Stimulated activated CD8-positive, alpha-beta memory T cell treated with anti-CD3 and anti-CD28 coated beads, Interleukin-15, amount 100 ng/mL, for 1 hour (primary cell): ENCODE measurements around the gene CADPS.
"Not testable (repeated sequence)": the region's sequence is repeated elsewhere in the genome, so short reads cannot be mapped to it uniquely, and the experiment has no call there.

Source experiments
- DNase-seq: peaks from one replicate; pipeline ENCODE4 v3.0.0-alpha.2; 2020; ENCODE audit warnings: low read depth

CADPS gene

DNA sequence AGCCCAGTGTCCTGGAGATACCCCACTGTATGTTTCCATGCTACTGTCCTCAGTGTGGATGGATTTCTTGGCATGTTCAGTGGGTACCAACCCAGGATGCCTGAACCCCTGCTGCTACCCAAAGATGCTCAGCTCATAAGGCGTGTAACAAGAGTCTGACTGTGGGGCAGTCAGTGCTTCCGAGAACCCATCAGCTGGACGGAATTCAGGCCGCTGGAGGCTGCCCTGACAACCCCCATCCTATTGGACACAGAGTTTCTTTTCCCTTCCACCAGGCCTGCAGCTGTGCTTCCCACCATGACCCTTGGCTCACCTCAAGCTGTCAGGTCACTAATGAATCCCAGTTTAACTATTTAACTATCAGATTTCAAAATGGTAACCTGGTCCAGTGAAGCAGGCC is 277.7 kb downstream of the CADPS start:
- no peak for DNase-seq

DNA sequence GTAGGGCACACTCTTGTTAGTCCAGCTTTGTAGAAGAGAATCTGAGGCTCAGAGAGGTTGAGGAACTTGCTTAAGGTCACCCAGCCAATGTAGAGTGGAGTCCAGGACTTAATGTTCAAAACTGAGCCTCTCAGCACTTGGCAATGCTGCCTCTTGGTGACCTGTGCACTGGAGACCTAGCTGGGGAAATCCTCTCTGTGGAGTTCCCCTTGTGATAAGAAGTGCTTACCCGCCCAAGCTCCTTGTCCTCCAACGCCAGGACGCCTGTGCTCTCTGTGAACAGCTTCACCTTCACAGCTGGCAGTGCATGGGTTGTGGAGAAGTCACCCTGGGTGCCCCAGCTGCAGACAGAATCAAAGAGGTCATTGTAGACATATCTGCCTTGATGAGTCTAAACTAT is 282.8 kb downstream of the CADPS start:
- no peak for DNase-seq

DNA sequence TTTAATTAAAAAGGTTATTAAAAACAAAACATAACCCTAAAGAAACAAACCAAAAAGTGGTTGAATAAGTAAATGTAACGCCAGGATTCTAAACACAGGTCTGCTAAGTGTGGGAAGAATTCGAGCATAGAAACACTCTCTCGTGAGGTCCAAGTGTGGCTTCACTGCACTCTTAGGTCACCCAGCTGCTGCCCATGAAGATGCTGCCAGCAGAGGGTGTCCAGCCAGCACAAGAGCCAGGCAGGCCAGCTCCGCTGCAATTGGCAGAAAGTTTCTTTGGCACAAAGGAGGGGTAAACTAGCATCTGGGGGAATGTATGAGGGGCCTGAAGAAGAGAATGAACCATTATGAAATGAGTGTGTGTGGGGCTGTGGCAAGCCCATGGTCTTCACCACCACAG is 286.1 kb downstream of the CADPS start:
- no peak for DNase-seq

- DNase-seq, result no peak
Observed at GRCh38 chr3:62587579-62588031, 287.6 kb downstream of the CADPS start.

GRCh38 chr3:62587169-62587568 is 288.0 kb downstream of the CADPS start:
- no peak for DNase-seq

DNA sequence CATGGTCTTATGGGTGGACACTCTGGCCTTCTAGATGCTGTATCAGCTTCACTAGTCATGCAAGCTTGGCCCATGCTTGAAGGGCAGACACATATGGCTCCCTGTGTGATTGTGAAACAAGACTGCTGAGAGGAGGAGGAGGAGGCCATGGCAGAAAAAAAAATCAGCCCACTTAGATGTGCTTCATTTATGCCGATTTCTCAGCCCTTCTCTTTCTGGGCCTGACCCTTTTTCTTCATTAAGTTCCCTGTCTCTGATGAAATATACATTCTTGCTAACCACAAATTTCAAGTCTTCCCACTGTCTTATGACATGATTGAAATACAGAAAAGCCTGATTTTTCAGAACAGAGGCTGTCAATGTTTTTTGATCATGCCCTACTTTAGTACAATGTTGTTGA is 288.9 kb downstream of the CADPS start:
- no peak for DNase-seq

GRCh38 chr3:62585861-62586260 is 289.4 kb downstream of the CADPS start:
- no peak for DNase-seq

DNA sequence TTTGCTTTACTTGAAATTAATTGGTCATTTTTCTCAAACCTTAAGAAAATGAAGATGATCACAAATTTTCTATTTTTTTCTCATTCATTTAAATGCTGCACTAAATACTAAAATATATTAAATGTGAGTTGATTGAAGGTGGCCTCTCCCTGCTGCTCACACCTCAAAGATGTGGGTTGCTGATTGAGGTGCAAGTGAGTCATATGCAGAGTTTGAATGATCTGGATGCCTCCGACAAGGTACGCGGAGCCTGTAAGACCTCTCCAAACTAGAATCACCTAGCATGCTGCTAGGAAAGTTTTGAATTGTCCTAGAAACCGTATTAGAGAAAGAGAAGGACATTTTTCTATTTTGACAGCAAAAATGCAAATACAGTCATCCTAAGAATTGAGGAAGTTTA is 290.6 kb downstream of the CADPS start:
- no peak for DNase-seq

- no peak for DNase-seq
Observed at GRCh38 chr3:62582495-62583172, 292.6 kb downstream of the CADPS start.

DNA sequence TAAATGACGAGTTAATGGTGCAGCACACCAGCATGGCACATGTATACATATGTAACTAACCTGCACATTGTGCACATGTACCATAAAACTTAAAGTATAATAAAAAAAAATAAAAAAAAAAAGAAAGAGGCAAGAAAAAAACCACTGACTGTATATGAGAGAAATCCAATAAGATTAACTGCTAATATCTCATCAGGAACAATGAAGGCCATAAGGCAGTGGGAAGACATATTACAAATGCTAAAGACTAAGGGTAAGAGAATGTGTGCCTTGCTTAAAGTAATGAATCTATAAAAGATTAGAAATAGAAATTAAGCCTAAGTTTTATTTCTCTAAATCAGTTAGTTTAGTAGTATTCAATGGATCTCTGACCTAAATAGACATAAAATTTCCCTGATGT is 294.7 kb downstream of the CADPS start:
- not testable (repeated sequence) for DNase-seq

DNA sequence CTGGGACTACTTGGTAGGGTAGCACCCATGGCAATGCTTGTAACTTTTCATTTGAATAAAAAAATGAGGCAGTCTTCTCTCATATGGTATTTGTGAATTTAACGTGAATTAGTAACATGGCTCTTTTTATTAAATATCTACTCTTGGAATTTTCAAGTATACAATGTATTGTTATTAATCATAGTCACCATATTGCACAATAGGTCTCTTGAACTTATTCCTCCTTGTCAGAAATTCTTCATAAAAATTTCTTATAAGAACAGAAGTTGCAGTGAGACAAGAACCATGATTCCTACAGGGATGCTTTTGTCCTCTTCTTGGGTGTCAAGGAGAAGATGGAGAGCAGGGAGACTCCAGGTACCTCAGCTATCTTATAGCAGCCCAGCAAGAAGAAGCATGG is 298.1 kb downstream of the CADPS start:
- DNase-seq, result no peak

GRCh38 chr3:62574266-62574898 is 300.8 kb downstream of the CADPS start:
- no peak for DNase-seq

- DNase-seq, result no peak
Observed at GRCh38 chr3:62571916-62572315, 303.3 kb downstream of the CADPS start.

GRCh38 chr3:62570888-62571287 is 304.3 kb downstream of the CADPS start:
- no peak for DNase-seq

- no peak for DNase-seq
Observed at GRCh38 chr3:62569609-62570008, 305.6 kb downstream of the CADPS start.

DNA sequence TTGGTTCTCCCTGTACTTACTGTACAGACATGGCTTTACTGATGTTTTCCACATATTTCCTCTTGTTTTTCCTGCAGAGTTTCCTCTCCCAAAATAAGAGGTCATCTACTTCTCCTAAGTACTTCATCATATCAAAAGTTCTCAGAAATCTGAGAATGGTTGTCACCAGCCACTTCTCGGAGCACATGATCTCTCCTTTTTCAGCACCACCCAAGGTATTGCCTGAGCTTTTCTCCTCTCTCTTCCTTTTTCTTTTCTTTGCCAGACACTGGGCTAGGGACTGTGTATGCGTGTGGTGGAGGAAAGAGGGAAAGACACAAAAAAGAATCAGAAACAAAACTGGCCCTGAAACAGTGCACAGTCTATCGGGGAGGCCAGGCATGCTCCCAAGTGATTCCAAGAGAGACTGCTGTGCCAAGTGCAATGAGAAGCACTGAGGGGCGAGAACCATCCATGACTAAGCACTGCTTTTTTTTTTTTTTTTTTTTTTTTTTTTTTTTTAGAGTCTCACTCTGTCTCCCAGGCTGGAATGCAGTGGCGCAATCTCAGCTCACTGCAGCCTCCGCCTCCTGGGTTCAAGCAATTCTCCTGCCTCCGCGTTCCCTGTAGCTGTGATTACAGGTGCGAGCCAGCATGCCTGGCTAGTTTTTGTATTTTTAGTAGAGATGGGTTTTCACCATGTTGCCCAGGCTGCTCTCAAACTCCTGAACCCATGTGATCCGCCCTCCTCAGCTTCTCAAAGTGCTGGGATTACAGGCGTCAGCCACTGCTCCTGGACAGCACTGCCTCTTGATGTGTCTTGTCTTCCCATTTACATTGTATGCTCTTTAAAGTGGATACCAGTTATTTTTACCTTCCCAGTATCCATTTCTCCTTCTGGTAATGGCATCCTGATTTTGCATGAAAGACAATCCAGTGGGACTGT is 307.9 kb downstream of the CADPS start:
- DNase-seq, result no peak

GRCh38 chr3:62566022-62566557 is 309.1 kb downstream of the CADPS start:
- DNase-seq, result no peak

DNA sequence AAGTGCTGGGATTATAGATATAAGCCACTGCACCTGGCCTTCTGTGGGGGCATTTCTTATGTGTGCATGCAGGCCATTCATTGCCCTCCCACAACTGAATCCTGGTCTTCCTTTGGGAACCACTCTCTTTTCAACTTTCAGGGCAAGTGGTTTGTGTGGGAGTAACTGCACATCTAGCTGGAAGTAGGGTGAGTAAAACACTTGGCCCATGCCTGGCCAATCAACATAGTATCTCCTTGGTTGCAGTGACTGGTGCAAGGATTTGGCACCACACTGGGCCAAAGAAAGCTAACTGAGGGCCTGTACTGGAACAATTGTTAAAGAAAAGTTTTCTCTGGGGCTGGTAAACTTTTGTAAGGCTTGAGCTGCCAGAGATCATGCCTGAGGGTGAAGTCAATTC is 312.6 kb downstream of the CADPS start:
- no peak for DNase-seq

- no peak for DNase-seq
Observed at GRCh38 chr3:62562017-62562416, 313.2 kb downstream of the CADPS start.

GRCh38 chr3:62559831-62560445 is 315.3 kb downstream of the CADPS start:
- no peak for DNase-seq

DNA sequence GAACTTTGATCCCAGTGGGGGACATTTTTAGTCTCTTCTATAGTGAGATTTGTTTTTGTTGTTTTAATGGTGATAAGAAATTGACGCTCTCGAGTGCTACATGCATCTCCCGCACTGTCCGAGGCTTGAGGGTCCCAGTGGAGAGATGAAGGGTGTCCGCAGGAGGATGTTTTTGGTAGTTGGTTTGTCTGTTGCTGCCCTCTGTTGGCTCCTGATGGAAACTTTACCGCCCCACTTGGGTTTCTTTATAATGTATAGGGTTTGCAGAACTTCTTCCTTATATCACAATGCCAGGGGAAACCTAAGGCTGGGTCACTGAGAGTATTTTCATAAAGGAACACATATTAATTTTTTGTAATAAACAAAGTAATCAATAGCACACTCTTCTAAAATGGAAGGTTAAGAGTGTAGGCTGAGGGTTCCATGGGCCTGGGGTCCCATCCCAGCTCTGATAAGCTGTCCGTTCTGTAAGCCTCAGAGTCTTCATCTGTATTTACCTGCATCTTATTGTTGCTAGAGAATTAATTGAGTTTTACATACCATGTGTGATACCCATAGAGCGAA is 316.6 kb downstream of the CADPS start:
- no peak for DNase-seq

GRCh38 chr3:62557983-62558382 is 317.2 kb downstream of the CADPS start:
- no peak for DNase-seq
